ENCODE measurements around the gene S100A16.

Gene S100A16, protein sequence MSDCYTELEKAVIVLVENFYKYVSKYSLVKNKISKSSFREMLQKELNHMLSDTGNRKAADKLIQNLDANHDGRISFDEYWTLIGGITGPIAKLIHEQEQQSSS

DNA sequence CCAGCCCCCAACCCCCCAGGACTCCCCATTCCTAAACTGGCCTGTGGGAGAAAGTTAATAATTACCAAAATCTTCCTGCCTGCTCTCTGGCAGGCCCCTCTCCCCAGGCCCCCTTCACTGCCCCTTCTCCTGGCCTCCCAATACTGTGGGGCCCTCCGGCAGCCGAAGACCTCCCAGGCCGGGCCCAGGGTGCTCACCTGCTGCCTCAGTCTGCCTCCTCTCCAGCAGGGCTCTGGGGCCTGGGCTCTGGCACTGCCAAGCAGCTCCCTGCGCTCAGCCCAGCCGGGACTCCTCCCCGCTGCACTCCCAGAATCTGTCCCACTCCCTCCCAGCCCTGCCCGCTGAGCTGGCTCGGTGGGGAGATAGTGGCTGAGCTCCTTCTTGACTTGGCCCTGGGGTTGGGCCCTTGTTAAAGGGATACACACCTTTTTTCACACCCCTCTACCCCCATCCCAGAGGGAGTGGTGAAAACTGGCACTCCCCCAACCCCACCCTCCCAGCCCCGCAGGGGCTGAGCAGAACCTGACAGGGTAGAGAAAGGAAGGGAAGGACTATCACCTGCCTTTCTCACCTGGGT is at the start of gene S100A16:
Gene S100A16, minus strand, starts transcription at position 383 of the 577 bp plus-strand sequence. CDS start 4,986 bp downstream, outside the sequence.
- DNase-seq (ENCODE audit: low read depth, low spot score), result peak; percentile 71
- TF ChIP-seq, protein P1, sequence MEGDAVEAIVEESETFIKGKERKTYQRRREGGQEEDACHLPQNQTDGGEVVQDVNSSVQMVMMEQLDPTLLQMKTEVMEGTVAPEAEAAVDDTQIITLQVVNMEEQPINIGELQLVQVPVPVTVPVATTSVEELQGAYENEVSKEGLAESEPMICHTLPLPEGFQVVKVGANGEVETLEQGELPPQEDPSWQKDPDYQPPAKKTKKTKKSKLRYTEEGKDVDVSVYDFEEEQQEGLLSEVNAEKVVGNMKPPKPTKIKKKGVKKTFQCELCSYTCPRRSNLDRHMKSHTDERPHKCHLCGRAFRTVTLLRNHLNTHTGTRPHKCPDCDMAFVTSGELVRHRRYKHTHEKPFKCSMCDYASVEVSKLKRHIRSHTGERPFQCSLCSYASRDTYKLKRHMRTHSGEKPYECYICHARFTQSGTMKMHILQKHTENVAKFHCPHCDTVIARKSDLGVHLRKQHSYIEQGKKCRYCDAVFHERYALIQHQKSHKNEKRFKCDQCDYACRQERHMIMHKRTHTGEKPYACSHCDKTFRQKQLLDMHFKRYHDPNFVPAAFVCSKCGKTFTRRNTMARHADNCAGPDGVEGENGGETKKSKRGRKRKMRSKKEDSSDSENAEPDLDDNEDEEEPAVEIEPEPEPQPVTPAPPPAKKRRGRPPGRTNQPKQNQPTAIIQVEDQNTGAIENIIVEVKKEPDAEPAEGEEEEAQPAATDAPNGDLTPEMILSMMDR (IDR thresholded peaks at IDR 0.05; ENCODE audit: low read depth, low read length), result no peak
- H3K4me3 ChIP-seq (ENCODE audit: low read depth, low read length), result peak within 1 kb of the TSS; percentile 86
- in situ Hi-C loops (cut with HindIII; ENCODE audit: low sequenced_read_pairs), result no loop called here

DNA sequence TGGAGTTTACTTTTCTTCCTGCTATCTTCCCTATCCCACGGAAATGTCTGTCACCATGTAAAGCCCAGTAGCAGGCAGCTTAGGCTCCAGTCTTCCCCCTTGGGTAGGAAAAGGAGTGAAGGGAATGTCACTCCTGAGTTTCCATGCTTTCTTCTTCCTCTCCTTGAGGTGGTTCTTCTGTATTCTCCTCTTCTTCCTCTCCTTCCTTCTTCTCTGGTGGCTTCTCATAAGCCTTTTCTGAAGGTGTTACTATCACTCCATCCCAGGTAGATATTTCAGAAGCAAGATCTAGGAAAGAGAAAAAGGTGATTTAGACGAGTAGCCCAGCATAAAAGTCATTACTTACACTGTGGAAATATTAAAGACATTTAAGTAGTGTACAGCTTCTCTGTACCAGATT is 49.3 kb upstream of the S100A16 start:
- H3K4me3 ChIP-seq (ENCODE audit: low read depth, low read length), result no peak overlapping the region
- DNase-seq (ENCODE audit: low read depth, low spot score), result no peak
- TF ChIP-seq, protein P1 (IDR thresholded peaks at IDR 0.05; ENCODE audit: low read depth, low read length), result no peak
- in situ Hi-C loops (cut with HindIII; ENCODE audit: low sequenced_read_pairs), result no loop called here

DNA sequence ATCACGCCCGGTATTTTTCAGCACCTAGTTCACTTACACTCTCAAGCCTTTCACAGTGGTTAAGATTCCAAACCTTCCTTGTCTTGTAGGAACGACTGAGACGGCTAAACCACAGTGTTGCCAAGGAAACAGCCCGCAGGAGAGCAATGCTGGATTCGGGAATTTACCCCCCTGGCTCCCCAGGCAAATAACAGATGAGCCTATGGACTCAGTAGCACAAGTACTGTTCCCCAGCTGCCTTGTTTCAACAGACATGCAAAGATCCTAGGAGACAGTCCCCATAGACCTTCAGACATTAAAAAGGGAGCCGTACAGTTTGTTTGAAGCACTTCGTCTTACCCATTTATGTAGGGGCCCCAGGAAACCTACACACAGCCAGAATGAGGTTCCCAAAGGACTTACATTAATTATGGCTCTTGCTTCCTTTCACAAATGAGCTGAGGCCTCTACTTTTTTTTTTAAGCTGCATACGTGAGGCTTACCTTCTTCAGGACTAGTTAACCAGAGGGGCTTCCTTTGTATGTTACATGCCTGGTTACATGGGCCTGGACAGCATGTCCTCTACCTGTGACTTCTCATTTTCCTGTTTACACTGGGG is 48.3 kb upstream of the S100A16 start:
- peak; percentile 67 for DNase-seq (ENCODE audit: low read depth, low spot score)
- no peak overlapping the region for H3K4me3 ChIP-seq (ENCODE audit: low read depth, low read length)
- TF ChIP-seq, protein P1 (IDR thresholded peaks at IDR 0.05; ENCODE audit: low read depth, low read length), result no peak
- in situ Hi-C loops (cut with HindIII; ENCODE audit: low sequenced_read_pairs), result no loop called here

DNA sequence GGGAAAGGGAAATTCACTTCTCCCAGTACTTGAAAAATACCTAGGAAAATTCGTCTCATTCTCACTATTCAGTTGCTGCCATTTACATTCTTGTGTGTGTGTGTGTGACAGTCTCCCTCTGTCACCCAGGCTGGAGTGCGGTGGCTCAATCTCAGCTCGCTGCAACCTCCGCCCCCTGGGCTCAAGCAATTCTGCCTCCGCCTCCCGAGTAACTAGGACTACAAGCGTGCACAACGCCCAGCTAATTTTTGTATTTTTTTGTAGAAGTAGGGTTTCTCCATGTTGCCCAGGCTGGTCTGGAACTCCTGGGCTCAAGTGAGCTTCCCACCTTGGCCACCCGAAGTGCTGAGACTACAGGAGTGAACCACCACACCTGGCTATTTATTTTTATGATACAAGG is 46.7 kb upstream of the S100A16 start:
- H3K4me3 ChIP-seq (ENCODE audit: low read depth, low read length), result peak overlapping the region; percentile 70
- TF ChIP-seq, protein P1 (IDR thresholded peaks at IDR 0.05; ENCODE audit: low read depth, low read length), result no peak
- in situ Hi-C loops (cut with HindIII; ENCODE audit: low sequenced_read_pairs), result no loop called here
- no peak for DNase-seq (ENCODE audit: low read depth, low spot score)

DNA sequence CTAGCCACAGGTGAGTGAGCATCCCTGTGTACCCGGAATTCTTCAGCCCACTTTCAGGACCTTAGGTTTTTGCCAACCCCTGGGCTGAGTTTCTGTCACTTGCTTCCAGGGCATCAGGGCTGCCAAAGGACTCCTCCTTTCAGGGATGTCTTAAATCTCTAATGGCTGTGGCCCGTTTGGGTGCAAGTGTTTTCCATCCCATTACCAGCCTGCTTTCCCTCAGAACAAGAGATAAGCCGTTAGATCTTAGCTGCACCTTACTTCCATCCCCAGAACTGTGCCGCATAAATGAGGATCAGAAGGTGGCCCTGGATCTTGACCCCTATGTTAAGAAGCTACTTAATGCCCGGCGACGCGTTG is 46.2 kb upstream of the S100A16 start:
- peak overlapping the region; percentile 70 for H3K4me3 ChIP-seq (ENCODE audit: low read depth, low read length)
- DNase-seq (ENCODE audit: low read depth, low spot score), result no peak
- TF ChIP-seq, protein P1 (IDR thresholded peaks at IDR 0.05; ENCODE audit: low read depth, low read length), result no peak
- in situ Hi-C loops (cut with HindIII; ENCODE audit: low sequenced_read_pairs), result no loop called here

DNA sequence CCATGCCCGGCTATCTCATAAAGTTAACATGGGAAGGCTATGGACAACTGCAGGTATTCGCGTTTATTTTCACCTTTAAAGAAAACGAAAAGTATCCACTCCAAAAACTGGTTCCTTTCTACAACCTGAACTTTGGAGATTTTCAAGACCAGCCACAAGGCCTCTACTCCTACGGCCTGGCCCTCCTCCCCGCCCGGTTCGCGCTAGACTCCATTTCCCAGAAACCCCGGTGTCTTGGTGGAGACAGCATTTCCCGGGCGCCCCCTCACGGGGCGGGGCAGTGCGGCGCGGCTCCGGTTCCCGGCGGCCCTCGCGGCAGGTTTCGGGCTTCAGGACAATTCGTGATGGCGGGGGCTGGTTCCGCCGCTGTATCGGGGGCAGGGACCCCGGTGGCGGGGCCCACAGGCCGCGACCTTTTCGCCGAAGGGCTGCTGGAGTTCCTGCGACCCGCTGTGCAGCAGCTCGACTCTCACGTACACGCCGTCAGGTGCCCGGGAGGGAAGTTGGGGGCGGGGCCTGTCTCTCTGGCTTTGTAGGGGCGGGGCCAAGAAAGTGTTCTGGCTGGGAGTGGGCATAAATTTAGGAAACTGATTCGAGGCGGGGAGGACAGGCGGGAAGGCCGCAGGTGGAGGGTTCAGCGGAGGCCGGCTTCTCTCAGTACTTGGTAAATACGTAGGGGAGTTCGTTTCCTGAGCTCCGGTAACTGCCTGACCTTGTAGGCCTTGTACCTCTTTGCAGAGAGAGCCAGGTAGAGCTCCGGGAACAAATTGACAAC is 45.6 kb upstream of the S100A16 start, which contains the start of gene SNAPIN:
Gene SNAPIN, plus strand, starts transcription at position 304 of the 775 bp plus-strand sequence. Its CDS starts 41 bp downstream, at position 345.
- in situ Hi-C loops (cut with HindIII; ENCODE audit: low sequenced_read_pairs), result no loop called here
- TF ChIP-seq, protein P1 (IDR thresholded peaks at IDR 0.05; ENCODE audit: low read depth, low read length), result peak; percentile 19
- DNase-seq (ENCODE audit: low read depth, low spot score), result peak; percentile 88
- peak within 1 kb of the TSS; percentile 70 for H3K4me3 ChIP-seq (ENCODE audit: low read depth, low read length)

All from astrocyte of the spinal cord (primary cell).